AG10803 (cell line): Measurements from ENCODE around the gene TFAP2D.

Source experiments
- DNase-seq: peaks from one replicate; pipeline ENCODE4 v3.0.0; 2010; ENCODE audit warnings: low read depth
- H3K4me3 ChIP-seq: 2 replicates; pipeline ENCODE4 v1.5.1; 2011; ENCODE audit warnings: mild to moderate bottlenecking, low read length, control low read depth
- CTCF ChIP-seq: conservative IDR thresholded peaks from 2 replicates; pipeline ENCODE4 v1.5.1; 2011; ENCODE audit warnings: mild to moderate bottlenecking, low read length, control low read depth, inconsistent platforms

TFAP2D gene

GRCh38 chr6:50822078-50822476 lies 108.8 kb downstream of the TFAP2D start:
- no peak overlapping the region for H3K4me3 ChIP-seq
- no peak for TF ChIP-seq CTCF
- DNase-seq: no peak
